Right lobe of liver (tissue), 4 donors: ENCODE results near the gene C15orf40.

Experiments used
- CTCF ChIP-seq, 4 donors: fragments of 200-600 bp in 3 of 4; fragments of 450-650 bp in 1 of 4; IDR thresholded peaks; one replicate each; pipeline versions ENCODE4 v1.5.1 to v1.8.0; 2016 to 2022; ENCODE audit warnings: antibody characterized with exemption in 4 of 4, mild to moderate bottlenecking in 2 of 4
- POLR2A ChIP-seq: fragments of 450-650 bp; IDR thresholded peaks from one replicate; pipeline ENCODE4 v1.6.1; 2017; ENCODE audit warnings: antibody characterized with exemption, mild to moderate bottlenecking
- donor health status: DM: no; HTN: no; CAD: no.
- donor health status: DM: no; HTN: no; CAD: no.
- donor health status: DM: no; HTN: yes; CAD: no.

GRCh38 chr15:82944821-82945220, 66.6 kb downstream of the C15orf40 start:
- TF ChIP-seq CTCF (IDR thresholded peaks at IDR 0.05) (no peak), POLR2A (no peak)
